Lower leg skin (tissue), 4 donors: Measurements from ENCODE around the gene SH3RF3. TPM values are rescaled to one million over a fixed set of nuclear protein-coding genes. Genes with fewer than 3 reads are reported as not detected.

ENCODE experiments used
- DNase-seq, 2 donors: peaks; one replicate each; pipeline ENCODE4 v3.0.0-alpha.2; 2019; ENCODE audit warnings: low spot score in 2 of 2
- H3K4me3 ChIP-seq: fragments of 200-600 bp; sonication (generic); 2 replicates; pipeline ENCODE4 v1.5.1; 2017; ENCODE audit warnings: mild to moderate bottlenecking, low read depth; ENCODE audit not compliant: poor library complexity, severe bottlenecking
- POLR2A ChIP-seq, 2 donors: fragments of 450-650 bp; IDR thresholded peaks; one replicate each; pipeline ENCODE4 v1.6.1; 2016 to 2017; ENCODE audit warnings: antibody characterized with exemption in 2 of 2, mild to moderate bottlenecking in 1 of 2, moderate library complexity in 1 of 2
- WGBS, 2 donors: methylation state at CpG; one replicate each; pipeline ENCODE4 v1.1.5; 2018; 5-methylcytosine and 5-hydroxymethylcytosine counted together
- intact Hi-C: fragments of 100-400 bp; cut with DNase I; formaldehyde crosslinking; loops from one replicate; pipeline ENCODE4 v1.15.0; 2023; ENCODE audit warnings: low total_unique reads
- total RNA-seq, 4 donors: library from RNA; depleted of rRNA; stranded (reverse); fragments of >200 nt; gene quantifications; one replicate each; pipeline ENCODE4 v1.1.0, GENCODE V29; 2016
- TF ChIP-seq, protein P1 (sequence below), 3 donors: fragments of 450-650 bp; IDR thresholded peaks; one replicate each; pipeline ENCODE4 v1.5.1; 2016; ENCODE audit warnings: antibody characterized with exemption in 3 of 3, mild to moderate bottlenecking in 3 of 3, moderate library complexity in 2 of 3

The SH3RF3 gene
- total RNA-seq, 4 donors from 2014 or later, result 1.9 to 7.4 (median 3.2) TPM

DNA sequence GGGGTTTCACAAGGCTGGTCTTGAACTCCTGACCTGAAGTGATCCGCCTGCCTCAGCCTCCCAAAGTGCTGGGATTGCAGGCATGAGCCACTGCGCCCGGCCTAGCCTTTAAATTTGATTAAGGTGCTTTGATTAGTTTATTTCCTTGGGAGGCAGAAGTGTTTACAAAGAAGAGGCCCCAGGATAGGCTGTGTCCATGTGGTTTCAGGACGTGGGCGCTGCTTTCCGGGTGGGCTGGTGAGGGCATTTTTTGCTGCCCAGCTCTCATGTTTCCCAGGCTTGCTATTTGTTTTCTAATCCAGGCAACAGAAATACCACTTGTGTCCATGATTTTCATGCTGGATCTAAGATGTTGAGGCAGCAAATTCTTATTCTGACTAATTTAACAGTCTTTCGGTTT is 124.2 kb downstream of the SH3RF3 start:
- TF ChIP-seq, protein P1, sequence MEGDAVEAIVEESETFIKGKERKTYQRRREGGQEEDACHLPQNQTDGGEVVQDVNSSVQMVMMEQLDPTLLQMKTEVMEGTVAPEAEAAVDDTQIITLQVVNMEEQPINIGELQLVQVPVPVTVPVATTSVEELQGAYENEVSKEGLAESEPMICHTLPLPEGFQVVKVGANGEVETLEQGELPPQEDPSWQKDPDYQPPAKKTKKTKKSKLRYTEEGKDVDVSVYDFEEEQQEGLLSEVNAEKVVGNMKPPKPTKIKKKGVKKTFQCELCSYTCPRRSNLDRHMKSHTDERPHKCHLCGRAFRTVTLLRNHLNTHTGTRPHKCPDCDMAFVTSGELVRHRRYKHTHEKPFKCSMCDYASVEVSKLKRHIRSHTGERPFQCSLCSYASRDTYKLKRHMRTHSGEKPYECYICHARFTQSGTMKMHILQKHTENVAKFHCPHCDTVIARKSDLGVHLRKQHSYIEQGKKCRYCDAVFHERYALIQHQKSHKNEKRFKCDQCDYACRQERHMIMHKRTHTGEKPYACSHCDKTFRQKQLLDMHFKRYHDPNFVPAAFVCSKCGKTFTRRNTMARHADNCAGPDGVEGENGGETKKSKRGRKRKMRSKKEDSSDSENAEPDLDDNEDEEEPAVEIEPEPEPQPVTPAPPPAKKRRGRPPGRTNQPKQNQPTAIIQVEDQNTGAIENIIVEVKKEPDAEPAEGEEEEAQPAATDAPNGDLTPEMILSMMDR (IDR thresholded peaks at IDR 0.05), result no peak
- no peak for TF ChIP-seq POLR2A (IDR thresholded peaks at IDR 0.05)
- DNase-seq, result peak in 1 of 2 donors; percentile 23
- intact Hi-C loops, result no loop called here
- H3K4me3 ChIP-seq, result no peak overlapping the region
- 81 to 93% methylated on average over 7 of the region's 7 CpGs for WGBS, 2 donors

DNA sequence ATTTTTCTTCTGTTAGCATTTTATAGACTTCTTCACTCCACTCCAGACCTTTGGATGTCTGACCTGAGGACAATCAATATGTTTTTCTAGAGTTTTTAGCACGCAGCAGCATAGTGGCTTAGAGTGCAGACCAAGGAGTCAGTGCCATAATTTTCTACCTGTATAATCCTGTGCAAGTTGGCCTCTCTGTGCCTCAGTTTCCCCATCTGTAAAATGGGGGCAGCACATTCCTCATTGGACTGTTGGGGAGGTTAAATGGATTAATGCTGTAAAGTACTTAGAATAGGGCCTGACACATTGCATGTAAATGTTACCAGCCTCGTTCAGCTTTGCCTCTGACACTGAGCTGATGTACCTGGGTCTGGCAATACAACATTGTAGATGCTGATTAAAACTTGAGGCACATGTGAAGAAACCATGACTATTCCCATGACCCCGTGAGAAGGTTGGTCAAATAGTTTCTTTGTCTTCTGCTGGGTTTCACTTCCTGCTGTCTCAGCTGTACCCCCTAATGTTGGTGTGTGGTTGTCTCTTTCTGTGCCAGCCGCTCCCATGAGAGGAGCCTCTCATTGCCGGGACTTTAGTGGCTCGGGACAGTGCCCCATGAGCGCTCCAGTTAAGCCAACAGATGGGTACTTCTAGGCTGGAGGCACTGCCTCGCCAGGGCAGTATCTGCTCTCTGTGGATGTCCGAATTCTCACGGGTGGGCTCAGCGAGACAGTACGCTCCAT is 125.3 kb downstream of the SH3RF3 start:
- WGBS, 2 donors, result 94 to 95% methylated on average over 12 of the region's 12 CpGs
- H3K4me3 ChIP-seq, result no peak overlapping the region
- no peak for TF ChIP-seq POLR2A (IDR thresholded peaks at IDR 0.05)
- TF ChIP-seq, protein P1 (IDR thresholded peaks at IDR 0.05), result no peak
- intact Hi-C loops, result no loop called here
- peak in 1 of 2 donors; percentile 42 for DNase-seq

- peak in 1 of 2 donors; percentile 40 for DNase-seq
- WGBS, 2 donors, result 73 to 85% methylated on average over 4 of the region's 4 CpGs
These were observed 126.6 kb downstream of the SH3RF3 start for GRCh38 chr2:109255654-109256053.

GRCh38 chr2:109256111-109256510 is 127.1 kb downstream of the SH3RF3 start:
- no peak overlapping the region for H3K4me3 ChIP-seq
- peak in 1 of 2 donors; percentile 68 for DNase-seq
- TF ChIP-seq POLR2A (IDR thresholded peaks at IDR 0.05), result no peak
- WGBS, 2 donors, result 96% methylated on average over 12 of the region's 12 CpGs
- intact Hi-C loops, result no loop called here

More at GRCh38 chr2:109255654-109256053, 126.6 kb downstream of the SH3RF3 start:
- intact Hi-C loops, result no loop called here
- TF ChIP-seq, protein P1 (IDR thresholded peaks at IDR 0.05), result no peak
- TF ChIP-seq POLR2A (IDR thresholded peaks at IDR 0.05), result no peak
- no peak overlapping the region for H3K4me3 ChIP-seq

GRCh38 chr2:109256921-109257320 is 127.9 kb downstream of the SH3RF3 start:
- peak in 1 of 2 donors; percentile 85 for DNase-seq
- intact Hi-C loops, result no loop called here
- no peak for TF ChIP-seq POLR2A (IDR thresholded peaks at IDR 0.05)
- TF ChIP-seq, protein P1 (IDR thresholded peaks at IDR 0.05), result no peak
- 57 to 82% methylated on average over 7 of the region's 7 CpGs for WGBS, 2 donors
- no peak overlapping the region for H3K4me3 ChIP-seq

DNA sequence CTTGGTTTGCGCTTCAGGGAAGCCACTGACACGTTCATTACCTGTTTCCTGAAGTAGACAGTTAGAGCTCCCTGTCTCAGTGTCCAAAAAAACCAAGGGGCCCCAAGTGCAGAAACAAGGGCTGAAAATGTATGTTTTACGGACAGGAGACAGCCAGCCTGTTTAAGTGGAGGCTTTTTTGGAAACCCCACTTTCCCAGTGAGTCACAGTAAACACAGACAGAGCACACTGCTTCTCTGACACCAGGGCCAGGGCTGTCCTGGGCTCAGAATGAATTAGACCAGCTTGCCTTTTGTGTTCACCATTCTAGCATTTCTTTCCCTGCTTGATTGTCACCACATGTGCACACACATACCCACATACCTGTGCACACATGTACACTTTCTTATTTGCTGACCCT is 128.6 kb downstream of the SH3RF3 start:
- WGBS, 2 donors, result 86 to 96% methylated on average over 3 of the region's 3 CpGs
- DNase-seq, result peak in 1 of 2 donors; percentile 46
- no peak for TF ChIP-seq POLR2A (IDR thresholded peaks at IDR 0.05)
- TF ChIP-seq, protein P1 (IDR thresholded peaks at IDR 0.05), result no peak
- no peak overlapping the region for H3K4me3 ChIP-seq
- intact Hi-C loops, result no loop called here
